Effector CD4-positive, alpha-beta T cell (primary cell): ENCODE results near the gene PSMC3IP.
A peak's percentile ranks its signal among the peaks of the same experiment; 100 is the strongest.

Source experiments
- DNase-seq: peaks from one replicate; pipeline ENCODE4 v3.0.0-alpha.2; 2020

PSMC3IP gene

GRCh38 chr17:42584880-42585279 lies 7.4 kb upstream of the PSMC3IP start:
- no peak for DNase-seq

GRCh38 chr17:42581744-42582270 lies 4.3 kb upstream of the PSMC3IP start:
- no peak for DNase-seq

- no peak for DNase-seq
Measured at GRCh38 chr17:42579794-42580551, 2.4 kb upstream of the PSMC3IP start.

- peak; percentile 55 for DNase-seq
Measured at GRCh38 chr17:42578282-42578869, 847 bp upstream of the PSMC3IP start.

GRCh38 chr17:42577140-42577531 lies 393 bp downstream of the PSMC3IP start:
- no peak for DNase-seq

GRCh38 chr17:42574463-42574862 lies 3.1 kb downstream of the PSMC3IP start:
- no peak for DNase-seq

GRCh38 chr17:42573095-42573494 lies 4.4 kb downstream of the PSMC3IP start:
- DNase-seq = no peak

- DNase-seq = no peak
Measured at GRCh38 chr17:42571435-42572225, 5.9 kb downstream of the PSMC3IP start.

- DNase-seq = no peak
Measured at GRCh38 chr17:42568341-42569111, 9.0 kb downstream of the PSMC3IP start.

GRCh38 chr17:42566883-42567573 lies 10.5 kb downstream of the PSMC3IP start, which contains the start of gene MLX:
MLX (plus strand) TSS chr17:42567100; CDS start chr17:42567125, 25 bp downstream.
- peak; percentile 90 for DNase-seq

GRCh38 chr17:42566215-42566882 lies 11.2 kb downstream of the PSMC3IP start:
- DNase-seq = no peak

- DNase-seq = no peak
Measured at GRCh38 chr17:42565523-42566214, 11.9 kb downstream of the PSMC3IP start.

- DNase-seq = no peak
Measured at GRCh38 chr17:42564815-42565522, 12.6 kb downstream of the PSMC3IP start.

- no peak for DNase-seq
Measured at GRCh38 chr17:42563950-42564349, 13.6 kb downstream of the PSMC3IP start.

- no peak for DNase-seq
Measured at GRCh38 chr17:42563543-42563942, 14.0 kb downstream of the PSMC3IP start.

GRCh38 chr17:42563143-42563509 lies 14.4 kb downstream of the PSMC3IP start:
- DNase-seq = no peak

GRCh38 chr17:42562388-42563142 lies 15.0 kb downstream of the PSMC3IP start:
- DNase-seq = no peak

- peak; percentile 89 for DNase-seq
Measured at GRCh38 chr17:42561897-42562387, 15.6 kb downstream of the PSMC3IP start, which contains the start of gene COASY. COASY (plus strand) TSS chr17:42562148; CDS start chr17:42562623, 475 bp downstream.

GRCh38 chr17:42560246-42560645 lies 17.3 kb downstream of the PSMC3IP start:
- no peak for DNase-seq
